Measurements from ENCODE around the gene ING4.
A peak's percentile ranks its signal among the peaks of the same experiment; 100 is the strongest.

Gene ING4

GRCh38 chr12:6607751-6608591 lies 54.9 kb downstream of the ING4 start:
- DNase-seq (ENCODE audit: low spot score), result peak; percentile 58

- DNase-seq (ENCODE audit: low spot score), result peak; percentile 50
Observed at GRCh38 chr12:6606331-6607131, 56.4 kb downstream of the ING4 start.

DNA sequence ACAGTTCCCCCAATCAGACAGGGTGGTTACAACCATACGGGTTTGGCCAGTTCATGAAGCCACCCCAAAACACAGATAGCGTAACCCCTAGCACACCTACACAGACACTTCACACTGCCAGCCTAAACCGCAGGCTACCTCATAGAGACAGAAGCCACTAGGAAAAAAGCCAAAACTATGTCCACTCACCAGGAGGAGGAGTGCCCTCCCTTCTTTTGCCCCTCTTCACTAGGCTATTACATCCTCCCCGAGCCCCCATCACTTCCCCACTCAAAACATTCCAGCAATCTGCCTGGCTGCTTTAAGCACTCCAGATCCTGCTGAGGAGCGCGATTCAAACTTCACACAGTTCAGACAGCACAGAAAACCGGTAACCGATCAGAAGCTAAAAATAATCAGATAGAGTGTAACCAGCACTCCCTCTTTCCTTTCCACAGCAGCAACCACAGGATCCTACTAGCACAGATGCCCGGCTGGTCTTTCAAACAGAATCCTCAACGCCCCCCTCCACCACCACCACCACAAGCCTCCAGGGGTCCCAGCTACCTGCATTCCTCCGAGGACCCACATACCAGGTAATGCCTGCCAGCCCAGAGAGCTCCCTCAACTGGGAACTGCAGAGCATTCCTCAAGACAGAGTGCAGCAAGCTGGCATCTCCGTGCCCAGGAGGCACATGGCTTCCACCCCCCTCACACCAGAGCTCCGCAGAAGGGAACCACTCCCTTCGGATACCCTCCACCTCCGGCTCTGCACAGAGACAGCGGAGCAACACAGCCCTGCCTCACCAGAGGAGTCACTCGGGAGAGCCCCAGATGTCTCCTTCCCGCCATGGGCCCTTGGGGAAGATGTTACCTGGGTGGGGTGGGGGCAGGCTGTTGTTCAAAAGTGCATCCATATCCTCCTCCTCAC lies 57.2 kb downstream of the ING4 start:
- peak; percentile 50 for DNase-seq (ENCODE audit: low spot score)

- no peak for DNase-seq (ENCODE audit: low spot score)
Observed at GRCh38 chr12:6604259-6605029, 58.5 kb downstream of the ING4 start.

DNA sequence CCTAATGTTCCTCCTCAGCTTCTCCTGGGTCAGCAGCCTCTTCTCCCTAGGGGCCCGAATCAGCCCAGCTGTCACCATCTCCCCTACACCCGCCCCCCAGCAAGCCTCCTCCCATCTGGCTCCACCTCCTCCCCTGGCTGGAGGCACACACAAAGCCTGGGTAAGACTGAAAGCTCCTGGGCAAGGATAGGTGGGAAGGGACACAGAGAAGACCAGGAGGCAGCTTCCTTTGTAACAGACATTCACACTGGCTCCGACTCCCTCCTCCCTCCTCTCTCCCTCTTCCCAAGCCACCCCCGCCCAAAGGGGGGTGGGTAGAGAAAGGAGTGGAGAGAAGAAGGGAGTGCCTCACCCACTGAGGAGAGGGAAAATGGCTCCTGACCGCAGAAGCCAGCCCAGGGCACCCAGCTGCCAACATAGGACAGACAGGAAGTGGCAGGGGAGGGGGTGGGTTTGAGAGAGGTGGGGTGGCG lies 59.8 kb downstream of the ING4 start:
- DNase-seq (ENCODE audit: low spot score), result peak; percentile 40

- DNase-seq (ENCODE audit: low spot score), result no peak
Observed at GRCh38 chr12:6602526-6602925, 60.4 kb downstream of the ING4 start.
